GM21526 (cell line): ENCODE measurements around the gene TOR4A.

Source experiments
- ATAC-seq: cut with Tn5 transposase; IDR thresholded peaks from one replicate; pipeline ENCODE4 v1.9.1; 2021; ENCODE audit warnings: moderate library complexity; ENCODE audit not compliant: unreplicated experiment, low FRiP score

TOR4A gene

DNA sequence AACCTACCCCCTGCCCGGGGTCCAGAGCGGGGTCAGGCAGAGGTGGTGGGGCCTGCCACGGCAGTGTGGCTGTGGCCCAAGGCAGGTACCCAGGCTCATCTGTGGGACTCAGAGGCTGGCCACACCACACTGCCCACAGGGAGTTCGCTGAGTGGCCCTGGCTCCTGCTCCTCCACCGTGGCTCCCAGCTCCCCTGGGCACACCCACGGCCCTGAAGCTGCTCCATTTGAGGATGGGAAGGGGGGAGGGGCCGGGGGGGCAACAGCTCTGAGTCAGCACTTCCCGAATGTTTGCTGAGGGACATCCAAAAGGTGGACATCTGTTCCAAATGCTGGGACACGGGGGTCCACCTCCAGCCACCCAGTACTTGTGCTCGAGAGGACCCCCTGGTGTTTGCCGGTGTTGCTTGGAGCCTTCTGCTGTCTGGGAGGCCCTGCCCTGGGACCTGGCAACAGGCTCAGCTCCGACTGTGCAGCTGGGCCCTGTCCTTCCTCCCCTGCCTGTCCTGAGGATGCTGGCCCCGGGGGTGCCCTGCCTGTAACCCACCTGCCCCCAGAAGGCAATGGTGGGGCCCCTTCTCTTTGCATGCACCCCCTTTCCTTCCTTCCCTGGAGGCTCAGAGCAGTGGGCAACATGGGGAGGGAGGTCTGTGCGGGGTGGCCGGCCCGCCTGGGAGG is 27.0 kb downstream of the TOR4A start:
- no peak for ATAC-seq

DNA sequence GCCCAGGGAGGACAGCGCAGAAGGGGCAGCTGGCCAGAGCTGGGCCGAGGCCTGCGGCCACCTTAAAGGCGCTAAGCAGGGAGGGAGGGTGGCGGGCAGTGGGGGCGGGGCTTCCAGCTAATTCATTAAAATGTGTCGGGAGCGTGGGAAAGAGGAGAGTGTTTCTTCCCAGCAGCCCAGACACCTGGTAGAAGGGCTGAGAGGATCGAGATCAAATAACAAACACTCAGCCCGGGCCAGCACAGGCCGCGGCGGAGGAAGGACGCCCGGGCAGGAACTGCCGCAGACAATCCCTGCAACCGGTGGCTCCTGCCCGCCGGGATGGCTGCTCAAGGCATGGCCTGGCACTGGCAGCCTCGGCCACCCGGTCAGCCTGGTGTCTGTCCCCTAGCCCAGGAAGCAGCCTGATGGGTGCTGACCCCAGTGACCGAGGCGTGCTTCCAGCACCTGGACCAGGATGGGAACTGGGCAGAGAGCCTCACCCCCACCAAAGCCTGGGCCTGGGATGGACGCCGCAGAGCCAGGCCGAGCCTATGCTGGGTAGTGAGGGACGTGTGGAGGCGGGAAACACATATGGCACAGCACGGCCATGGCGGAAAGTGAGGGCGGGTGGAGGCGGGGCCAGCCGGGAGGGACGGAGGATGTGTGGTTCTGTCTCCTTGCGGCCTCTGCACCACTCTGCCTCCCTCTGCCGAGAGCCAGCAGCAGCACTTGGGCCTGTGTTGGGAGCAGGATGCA is 27.7 kb downstream of the TOR4A start:
- ATAC-seq = no peak

DNA sequence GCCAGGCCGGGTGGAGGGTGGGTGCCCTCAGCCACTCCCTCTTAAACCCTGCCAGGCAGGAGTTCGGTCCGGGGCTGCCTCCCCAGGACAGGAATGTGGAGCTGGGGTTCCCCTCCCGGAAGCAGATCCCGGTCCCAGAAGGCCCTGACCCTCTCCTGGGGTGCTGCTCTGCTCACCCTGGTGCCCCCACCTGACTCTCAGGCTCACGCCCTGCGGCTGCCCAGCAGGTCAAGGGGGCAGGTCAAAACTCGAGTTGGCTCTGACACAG is 28.2 kb downstream of the TOR4A start:
- no peak for ATAC-seq

DNA sequence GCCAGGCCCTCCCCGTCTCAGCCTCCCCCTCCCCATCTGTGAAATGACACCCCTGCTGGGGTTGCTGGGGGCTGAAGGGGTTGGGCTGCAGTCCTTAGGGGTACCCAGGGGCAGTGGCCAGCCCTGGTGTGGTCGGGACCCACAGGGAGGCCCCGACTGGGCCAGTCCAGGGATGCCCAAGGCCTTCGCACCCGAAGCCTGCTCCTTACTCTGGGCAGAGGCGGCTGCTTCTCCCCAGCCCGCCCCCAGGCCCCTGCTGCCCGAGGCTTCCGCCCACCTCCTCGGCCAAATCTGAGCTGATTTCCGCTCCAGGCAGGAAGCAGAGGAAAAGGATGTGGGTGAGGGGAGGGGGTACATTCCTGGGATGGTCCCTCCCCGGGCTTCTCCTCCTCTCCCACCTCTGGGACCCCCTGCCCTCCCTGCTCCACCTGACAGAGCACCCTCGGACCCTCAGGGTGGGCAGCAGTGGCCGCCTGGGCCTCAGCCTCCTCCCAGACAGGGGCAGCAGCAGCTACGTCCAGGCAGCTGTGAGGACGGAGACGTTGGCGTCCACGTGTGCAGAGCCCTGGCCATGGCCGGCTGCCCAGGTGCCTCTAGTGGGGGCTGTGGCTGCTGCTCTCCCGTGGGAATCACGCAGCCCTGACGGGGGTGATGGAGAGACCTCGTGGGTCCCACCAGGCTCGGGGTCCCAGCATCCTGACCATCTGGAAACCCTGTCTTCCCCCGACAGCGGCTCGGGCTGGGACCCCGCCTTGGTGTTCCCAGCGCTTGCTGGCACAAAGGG is 28.7 kb downstream of the TOR4A start:
- no peak for ATAC-seq

DNA sequence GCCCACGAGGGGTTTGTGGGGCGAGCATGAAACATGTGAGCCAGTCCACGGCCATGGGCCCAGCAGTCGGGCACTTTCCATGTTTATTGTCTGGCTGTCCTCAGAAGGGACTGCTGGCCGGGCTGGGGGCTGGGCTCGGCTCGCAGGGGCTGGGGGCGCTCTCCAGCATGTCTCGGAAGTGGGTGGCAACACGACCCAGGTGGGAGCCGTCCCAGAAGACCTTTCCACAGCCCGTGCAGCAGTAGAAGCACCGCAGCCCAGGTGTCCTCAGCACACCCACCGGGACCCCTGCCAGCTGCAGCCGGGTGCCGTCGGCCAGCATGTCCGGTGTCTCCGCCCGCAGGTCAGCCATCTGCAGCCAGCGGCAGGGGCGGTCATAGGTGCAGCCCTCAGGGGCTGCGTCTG is 29.3 kb downstream of the TOR4A start:
- ATAC-seq = no peak

DNA sequence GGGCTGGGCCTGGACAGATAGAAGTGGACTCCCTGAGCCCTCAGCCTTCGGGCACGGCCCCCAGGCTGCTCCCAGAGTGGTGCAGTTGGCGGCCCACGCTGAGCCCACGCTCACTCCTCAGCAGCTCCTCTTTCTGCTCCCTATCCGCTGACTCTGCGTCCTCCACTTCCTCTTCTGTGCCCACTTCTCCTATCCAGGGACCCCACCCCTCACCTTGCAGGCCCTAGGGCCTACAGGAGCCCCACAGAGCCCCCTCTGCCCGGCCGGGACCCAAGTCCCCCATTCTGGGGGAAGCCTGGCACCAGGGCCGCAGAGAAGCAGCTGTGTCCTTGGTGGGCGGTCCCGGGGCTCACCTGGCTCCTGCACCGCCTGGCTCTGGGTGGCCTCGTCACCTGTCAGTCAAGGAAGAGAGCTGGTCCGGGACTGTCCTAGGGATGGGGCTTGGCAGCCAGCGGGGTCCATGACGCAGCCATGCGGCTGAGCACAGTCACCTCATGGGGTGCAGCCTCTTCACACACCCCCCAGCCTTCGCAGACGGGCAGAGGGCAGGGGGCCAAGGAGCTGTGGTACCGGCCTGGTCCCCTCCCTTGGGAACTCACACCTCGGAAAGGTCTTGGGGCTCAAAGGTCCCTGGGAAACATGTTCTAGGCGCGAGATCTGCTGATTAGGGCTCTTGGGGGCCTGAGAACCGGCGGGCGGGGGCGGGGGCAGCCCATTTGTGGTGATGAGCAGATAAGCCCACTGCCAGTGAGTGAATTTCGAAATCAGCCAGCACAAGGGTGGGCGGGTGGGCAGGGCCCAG is 29.9 kb downstream of the TOR4A start:
- ATAC-seq = no peak

DNA sequence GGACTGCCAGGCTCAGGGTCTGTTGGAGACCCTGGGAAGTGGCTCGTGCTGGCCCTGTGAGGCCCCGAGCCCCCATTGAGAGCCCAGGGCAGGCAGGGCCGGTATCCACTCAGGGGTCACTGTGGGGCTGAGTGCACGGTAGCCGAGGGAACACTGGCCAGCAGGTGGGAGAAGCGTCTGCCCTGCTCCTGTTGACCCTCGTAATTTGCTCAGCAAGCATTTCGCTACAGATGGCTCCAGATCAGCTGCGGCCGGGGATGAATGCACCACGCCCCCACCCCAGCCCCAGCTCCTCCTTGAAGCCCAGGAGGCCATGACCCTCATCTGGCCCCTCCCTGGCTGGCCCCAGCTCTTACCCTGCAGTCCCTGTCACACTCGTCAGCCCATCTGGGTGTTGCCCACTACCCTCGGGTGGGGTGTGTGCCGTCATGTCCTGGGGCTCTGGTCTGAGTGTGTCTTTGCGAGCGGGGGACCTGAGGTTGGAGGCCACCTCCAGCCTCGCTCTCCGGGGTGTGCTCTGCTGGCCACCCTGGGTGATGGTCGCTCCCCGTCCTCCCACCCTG is 30.6 kb downstream of the TOR4A start:
- ATAC-seq = no peak

DNA sequence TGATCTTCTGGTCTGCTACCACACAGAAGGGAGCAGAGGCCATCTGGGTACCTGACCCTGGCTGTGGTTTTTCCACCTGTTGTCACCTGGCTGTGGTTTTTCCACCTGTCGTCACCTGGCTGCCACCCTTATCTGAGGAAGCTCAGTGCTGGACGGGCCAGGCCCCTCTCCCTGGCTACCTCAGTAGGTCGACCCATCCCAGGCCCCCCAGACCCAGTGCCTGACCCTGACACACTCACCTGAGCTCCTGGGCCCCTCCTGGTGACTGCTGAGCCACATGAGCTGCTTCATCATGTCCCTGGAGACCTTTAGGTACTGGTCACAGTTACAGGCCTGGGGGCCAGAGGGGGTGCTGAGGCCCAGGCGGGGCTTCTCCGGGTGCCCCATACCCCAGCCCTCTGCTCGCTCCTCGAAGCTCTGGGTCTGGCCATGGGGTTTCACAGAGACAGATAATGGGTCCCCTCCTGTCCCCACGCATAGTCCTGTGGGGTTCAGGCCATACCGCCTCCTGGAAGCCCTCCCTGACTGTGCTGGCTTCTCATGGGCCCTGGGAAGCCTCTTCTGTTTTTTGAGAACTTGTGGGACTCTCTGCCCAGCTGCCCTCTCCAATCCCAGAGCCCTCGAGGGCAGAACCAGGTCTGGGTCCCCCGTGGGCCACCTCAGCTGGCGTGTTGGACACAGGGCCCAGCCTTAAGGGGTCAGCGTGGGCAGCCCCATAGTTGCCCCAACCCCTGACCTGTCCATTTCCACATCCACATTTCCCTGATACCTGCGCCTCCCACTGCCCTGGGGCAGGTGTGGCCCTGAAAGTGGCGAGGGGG is 32.1 kb downstream of the TOR4A start:
- ATAC-seq = no peak

DNA sequence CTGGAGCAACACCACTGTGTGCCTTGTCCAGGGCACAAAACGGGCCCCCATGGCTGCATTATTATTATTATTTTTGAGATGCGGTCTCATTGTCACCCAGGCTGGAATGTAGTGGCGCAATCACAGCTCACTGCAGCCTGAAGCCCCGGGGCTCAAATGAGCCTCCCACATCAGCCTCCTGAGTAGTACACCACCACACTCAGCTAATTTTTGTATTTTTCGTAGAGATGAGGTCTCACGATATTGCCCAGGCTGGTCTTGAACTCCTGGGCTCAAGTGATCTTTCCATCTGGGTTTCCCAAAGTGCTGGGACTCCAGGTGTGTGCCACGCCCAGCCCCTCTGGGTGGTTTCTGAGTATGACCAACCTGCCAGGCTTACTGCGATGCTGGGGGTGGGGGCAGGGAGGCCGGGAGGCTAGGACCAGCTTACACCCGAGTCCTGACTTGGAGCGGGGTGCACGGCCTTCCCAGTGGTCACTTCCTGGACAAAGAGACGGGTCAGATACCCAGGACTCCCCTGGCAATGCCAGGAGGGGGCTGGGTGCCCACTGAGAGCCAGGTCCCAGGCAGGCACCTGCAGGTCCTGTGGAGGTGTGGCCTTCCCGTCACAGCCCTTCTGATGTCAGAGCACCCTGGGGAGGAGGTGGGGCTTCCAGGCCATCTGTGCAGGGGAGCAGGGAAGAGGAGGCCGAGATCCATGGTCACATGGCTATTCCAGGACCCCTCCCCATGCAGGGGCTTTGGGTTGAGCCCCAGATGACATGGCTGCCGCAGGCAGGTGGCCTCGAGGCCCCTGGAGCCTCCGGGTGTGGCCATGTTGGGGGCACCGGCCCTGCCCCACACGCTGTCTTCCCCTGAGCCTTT is 32.9 kb downstream of the TOR4A start:
- no peak for ATAC-seq

DNA sequence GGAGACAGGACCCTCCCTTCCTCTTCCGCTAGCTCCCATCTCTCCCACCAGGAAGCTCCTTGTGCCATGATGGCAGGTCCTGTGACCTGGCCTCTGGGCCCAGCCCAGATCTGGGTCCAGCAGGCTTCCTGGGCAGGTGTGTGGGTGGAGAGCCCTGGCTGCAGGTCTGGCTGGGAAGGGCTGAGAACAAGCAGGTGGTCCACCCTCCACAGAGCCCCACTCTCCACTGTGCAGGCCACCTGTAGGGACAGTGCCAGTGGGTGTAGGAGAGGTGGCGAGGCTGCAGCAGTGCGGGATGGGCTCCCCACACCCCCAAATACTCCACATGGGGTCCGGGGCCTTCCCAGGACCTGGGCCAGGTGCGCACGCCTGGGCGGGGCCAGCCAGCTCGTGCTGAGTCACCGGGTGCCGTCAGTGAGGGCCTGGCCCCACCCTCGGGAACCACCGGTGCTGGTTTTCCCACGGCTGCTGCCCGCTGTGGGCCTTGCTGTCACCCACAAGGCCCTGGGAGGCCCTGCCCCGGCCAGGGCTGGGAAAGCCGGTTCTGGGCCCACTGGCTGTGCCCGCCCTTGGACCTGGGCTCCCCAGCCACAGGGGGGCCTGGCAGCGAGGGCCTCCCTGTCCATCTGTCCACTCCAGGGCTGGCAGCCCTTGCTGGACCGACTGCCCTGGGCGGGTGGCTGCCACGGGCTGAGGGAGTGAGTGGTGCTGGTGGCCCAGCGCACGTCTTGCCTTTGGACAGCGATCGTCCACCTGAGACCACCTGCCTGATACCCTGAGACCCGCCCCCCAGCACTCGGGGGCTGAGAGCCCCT is 33.9 kb downstream of the TOR4A start:
- no peak for ATAC-seq

DNA sequence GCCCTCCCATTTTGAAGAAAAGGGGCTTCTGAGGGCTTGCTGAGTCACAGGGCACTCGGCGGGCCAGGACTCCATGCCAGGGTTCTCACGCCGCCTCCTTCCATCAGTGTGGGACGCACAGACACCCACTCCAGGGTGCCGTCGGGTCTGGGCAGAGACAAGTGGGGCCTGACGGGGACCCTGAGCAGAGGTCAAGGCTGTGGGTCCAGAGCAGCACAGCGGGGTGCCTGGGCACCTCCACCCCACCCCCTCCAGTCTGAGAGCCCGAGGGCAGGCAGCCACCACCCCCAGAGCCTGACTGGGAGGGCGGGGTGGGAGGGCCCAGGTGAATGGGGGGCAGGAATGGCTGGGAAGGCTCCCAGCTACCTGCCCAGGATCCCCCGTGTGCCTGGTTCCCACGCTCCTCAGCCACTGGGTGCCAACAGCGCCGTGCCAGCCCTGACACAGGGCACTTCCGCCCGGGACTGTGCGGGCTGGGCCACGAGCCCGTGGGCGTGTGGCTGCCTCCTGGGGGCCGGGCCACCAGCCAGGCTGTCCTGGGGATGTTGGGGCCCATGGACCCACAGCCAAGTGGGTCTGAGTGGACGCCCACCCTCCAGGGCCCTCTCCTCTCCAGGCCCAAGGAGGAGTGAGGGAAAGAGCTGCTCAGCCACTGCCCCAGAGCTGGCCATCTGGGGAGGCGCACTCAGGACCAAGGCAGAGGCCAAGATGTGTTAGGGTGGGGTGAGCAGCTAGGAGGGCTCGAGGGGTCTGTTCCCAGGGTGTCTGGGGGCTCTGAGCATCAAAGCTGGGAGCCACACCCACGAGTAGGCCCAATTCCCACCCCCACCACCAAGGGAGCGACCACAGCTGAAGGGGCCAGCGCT is 34.7 kb downstream of the TOR4A start:
- no peak for ATAC-seq

DNA sequence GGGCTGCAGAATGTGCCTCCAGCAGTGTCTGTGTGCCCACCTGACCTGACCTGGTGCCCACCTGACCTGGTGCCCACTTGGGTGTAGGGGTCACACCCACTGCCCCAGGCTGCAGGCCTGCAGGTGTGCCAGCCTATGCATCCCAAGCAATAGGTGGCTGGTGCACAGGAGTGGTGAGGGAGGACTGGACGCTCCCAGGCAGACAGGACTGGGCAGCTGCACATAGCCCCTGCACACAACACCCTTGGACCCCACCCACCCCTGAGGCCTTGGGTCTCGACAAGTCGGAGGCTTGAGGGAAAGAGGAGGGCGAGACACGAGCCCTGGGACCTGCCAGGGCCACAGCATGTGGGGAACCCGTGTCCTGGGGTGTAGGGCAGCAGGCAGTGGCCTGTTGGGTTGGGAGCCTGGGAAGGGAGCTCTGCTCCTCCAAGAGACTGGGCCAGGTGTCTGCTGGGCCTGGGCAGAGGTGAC is 35.4 kb downstream of the TOR4A start:
- ATAC-seq = no peak

DNA sequence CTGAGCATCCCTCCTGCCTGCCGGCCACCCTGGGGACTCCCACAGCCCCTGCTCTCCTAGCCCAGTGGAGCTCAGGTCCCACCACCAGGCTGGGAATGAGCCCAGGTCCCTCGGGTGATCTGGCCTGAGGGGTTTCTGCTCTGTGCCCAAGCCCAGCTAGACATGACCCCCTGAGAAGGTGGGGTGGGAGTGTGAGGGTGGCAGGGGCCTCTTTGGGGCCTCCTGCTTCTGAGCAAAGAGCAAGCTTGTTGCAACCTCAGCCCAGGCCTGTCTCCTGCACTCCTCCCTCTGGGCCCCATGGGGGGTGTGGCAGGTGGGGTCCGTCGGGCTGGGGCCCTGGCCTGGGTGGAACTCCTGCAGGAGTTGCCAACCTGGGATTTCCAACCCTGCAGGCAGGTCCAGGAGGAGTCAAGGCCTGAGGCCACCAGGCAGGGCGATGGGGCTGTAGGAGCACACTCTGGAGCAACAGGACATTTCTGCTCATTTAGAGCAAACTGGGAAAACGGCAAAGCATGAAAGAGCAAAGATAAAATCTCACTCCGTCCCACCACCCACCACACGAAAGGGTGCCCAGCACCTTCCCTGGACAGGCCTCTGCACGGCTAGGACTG is 35.9 kb downstream of the TOR4A start:
- no peak for ATAC-seq

DNA sequence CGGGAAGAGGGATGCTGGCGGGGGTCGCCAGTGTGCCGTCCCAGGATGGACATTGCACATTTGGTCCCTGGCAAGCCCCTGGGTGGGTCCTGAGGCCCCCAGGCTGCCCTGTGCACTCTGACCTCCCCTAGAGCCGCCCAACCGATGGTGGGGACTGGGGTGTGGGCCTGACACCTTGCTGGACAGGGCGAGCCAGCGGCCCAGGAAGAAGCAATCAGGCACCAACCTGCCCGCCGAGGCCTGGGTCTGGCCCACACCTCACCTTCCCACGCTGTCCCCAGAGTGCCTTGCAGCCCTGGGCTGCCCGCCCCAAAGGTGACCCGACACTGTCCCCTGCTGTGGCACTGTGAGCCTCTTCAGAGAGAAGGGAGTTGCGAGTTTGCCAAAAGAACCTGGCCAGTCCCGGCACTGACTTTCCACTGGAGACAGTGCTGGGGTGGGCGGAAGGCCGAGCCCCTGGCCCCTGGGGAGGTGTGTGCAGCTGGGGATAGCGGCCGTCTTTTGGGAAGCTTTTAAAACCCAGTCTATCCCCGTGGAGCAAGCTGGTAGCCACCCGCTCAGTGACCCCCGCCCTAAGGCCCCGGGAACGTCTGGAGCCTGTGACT is 36.5 kb downstream of the TOR4A start:
- ATAC-seq = no peak

DNA sequence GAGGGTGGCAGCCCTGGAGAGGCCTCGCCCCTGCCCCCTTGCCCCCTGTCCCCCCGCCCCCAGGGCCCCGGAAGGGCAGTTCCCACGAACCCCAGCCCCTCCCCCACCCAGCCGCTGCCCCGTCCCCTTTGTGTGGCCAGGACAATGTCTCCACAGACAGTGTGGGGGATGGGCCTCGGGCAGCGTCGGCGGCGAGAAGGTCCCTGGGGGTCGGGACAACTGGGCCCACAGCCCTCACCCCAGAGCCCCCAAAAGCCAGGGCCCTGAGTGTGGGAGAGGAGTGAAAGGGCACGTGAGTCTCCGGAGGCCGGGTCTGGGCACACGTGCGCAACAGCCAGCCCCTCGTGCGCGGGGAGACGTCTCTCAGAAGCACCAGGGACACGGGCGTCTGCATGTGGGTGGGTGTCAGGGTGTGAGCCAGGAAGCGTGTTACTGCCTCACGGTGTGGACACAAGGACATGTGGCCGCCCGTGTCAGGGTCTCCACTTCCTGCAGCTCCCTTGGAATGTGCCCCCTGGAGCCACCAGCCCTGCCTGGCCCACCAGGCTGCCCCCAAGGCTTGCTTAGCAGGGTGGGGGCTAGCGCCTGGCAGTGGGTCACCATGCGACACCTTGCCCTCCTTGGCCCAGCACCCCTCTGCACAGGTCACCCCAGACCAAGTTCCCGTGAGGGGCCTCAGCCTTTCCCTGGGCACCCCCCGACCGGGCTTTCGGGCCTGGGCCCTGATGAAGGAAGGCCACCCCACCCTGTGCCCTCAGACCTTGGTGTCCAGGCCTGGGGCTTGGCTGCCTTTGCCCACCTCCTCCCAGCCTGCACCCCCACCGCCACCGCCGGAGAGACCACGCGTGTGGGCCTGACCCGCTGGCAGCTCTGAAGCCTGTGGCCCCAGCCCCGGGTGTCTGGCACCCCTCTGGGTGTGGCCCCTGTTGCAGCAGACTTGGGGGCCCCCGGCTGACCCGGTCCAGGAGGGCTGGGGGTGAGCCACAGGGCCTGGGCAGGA is 37.3 kb downstream of the TOR4A start:
- ATAC-seq = no peak
